Measurements from ENCODE around the gene ISG20L2.
"Not testable (repeated sequence)": the region's sequence is repeated elsewhere in the genome, so short reads cannot be mapped to it uniquely, and the experiment has no call there.

ISG20L2 gene, protein sequence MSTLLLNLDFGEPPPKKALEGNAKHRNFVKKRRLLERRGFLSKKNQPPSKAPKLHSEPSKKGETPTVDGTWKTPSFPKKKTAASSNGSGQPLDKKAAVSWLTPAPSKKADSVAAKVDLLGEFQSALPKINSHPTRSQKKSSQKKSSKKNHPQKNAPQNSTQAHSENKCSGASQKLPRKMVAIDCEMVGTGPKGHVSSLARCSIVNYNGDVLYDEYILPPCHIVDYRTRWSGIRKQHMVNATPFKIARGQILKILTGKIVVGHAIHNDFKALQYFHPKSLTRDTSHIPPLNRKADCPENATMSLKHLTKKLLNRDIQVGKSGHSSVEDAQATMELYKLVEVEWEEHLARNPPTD

DNA sequence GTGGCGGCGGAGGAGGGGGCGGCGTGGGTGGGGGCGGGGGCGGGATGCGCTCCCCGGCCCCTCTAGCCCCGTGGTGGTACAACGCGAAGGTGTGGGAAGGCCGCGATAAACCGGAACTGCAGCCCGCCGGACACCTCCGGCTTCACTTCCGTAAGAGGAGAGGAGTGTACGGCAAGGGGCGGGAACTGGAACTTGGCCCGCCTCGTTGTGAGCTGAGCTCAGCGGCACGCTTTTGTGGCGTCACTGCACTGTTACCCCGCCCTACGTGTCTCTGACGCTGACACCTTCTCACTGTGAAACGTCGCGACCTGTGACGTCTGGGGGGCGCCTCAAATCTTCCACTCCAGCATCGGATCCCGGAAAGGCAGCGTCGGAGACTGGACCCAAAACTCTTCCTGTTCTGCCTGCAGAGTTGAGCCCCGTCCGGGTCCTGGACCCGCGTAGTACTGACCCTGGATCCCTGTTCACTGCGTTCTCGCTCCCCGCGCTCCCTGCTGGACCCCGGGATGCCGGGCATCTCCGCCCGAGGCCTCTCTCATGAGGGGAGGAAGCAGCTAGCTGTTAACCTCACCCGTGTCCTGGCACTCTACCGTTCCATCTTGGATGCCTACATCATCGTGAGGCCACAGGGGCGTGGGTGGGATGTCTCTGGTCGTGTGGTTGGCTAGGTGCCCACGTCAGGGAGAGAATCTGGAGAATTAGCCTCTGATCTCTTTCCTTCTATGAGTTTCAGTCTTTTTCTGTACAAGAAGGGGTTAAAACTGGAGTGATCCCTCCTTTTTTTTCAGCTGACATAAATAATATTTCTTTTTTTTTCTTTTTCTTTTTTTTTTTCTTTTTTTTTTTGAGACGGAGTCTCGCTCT, at the start of gene ISG20L2:
ISG20L2 (minus strand) TSS at position 168 of the 864 bp plus-strand sequence. CDS start 1,114 bp downstream, outside the sequence.
- Mint-ChIP-seq H3K27ac (no peak within 1 kb of the TSS), H3K36me3 (peaks cover 20% of the 10 kb centered on the region), H3K4me3 (no peak within 1 kb of the TSS), H3K9me3 (no peaks in the 10 kb centered on the region), H3K27me3 (no peaks in the 10 kb centered on the region), H3K4me1 (peaks cover 33% of the 10 kb centered on the region)
- peak; percentile 98 for ATAC-seq

DNA sequence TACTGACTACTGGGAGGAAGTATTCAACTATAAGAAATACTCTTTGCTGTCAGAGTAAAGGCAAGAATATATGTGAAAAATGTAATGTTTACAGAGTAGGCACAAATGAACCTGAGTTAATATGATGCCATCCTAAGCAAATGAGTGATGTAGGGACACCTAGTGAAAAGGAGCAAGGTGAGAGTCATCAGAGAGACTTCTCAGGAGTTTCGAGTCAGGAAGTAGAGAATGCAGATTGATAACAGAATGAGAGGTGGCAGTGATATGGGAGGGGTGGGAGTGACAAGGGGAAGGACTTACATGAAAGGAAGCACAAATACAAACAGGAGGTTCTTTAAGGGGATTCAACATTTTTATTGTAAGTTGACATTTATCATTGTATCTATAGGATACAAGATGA, 49.0 kb upstream of the ISG20L2 start:
- Mint-ChIP-seq H3K4me3 (no peak overlapping the region), H3K27ac (no peak overlapping the region), H3K36me3 (peaks cover 41% of the 10 kb centered on the region)

DNA sequence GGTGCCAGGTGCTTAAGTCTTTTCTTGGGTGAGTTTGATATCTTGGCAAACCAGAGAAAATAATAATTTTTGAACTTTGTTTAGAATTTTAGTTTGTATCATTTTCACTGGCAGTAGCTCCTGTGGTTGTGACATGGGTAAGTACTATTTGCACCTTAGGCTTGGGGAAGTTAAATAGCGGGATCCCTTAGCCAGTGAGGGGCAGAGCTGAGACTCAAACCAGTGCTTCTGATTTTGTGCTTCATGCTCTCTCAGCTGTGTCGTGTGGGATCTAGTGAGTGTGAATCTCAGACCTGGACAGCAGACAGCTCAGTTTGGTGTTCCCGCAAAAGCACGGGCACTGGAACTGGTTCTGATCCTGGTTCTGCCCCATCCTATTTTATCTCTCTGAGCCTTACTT, 48.4 kb upstream of the ISG20L2 start:
- no peak overlapping the region for H3K27ac Mint-ChIP-seq
- peaks cover 36% of the 10 kb centered on the region for H3K36me3 Mint-ChIP-seq
- no peaks in the 10 kb centered on the region for H3K27me3 Mint-ChIP-seq
- H3K4me1 Mint-ChIP-seq: peaks cover 59% of the 10 kb centered on the region
- no peaks in the 10 kb centered on the region for H3K9me3 Mint-ChIP-seq
- no peak for ATAC-seq
- no peak overlapping the region for H3K4me3 Mint-ChIP-seq

More for the DNA sequence above, 49.0 kb upstream of the ISG20L2 start:
- no peaks in the 10 kb centered on the region for H3K9me3 Mint-ChIP-seq
- no peaks in the 10 kb centered on the region for H3K27me3 Mint-ChIP-seq
- ATAC-seq: no peak
- H3K4me1 Mint-ChIP-seq: peaks cover 58% of the 10 kb centered on the region

DNA sequence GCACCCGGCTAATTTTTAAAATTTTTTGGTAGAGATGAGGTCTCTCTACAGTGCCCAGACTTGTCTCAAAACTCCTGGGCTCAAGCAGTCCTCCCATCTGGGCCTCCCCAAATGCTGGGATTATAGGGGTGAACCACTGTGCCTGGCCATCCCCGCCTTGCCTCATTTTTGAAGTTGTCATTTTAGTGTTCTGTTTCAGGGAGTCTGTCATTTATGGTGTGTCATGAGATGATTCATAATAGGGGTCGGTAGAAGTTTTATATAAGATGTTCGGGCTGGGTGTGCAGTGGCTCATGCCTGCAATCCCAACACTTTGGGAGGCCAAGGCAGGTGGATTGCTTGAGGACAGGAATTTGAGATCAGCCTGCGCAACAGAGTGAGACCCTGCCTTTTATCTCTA, 47.2 kb upstream of the ISG20L2 start:
- H3K4me1 Mint-ChIP-seq: peaks cover 56% of the 10 kb centered on the region
- no peak overlapping the region for H3K4me3 Mint-ChIP-seq
- H3K27ac Mint-ChIP-seq: no peak overlapping the region
- peaks cover 32% of the 10 kb centered on the region for H3K36me3 Mint-ChIP-seq
- H3K27me3 Mint-ChIP-seq: no peaks in the 10 kb centered on the region
- H3K9me3 Mint-ChIP-seq: no peaks in the 10 kb centered on the region
- no peak for ATAC-seq

DNA sequence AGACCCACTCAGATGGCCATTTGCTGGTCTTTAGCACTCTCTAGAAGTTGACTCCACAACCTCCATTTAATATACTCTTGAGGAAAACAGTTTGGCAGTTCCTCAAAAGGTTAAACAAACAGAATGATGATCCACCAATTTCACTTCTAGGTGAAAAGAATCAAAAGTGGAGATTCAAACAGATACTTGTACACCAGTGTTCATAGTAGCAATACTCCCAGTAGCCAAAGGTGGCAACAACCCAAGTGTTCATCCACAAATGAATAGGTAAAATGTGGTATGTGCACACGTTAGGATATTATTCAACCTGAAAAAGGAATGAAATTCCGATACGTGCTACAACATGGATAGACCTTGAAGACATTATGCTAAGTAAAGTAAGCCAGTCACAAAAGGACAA, 45.0 kb upstream of the ISG20L2 start:
- peaks cover 36% of the 10 kb centered on the region for H3K36me3 Mint-ChIP-seq
- no peak for ATAC-seq
- H3K4me3 Mint-ChIP-seq: no peak overlapping the region
- H3K4me1 Mint-ChIP-seq: peaks cover 74% of the 10 kb centered on the region
- H3K27ac Mint-ChIP-seq: no peak overlapping the region
- H3K9me3 Mint-ChIP-seq: no peaks in the 10 kb centered on the region
- H3K27me3 Mint-ChIP-seq: no peaks in the 10 kb centered on the region

DNA sequence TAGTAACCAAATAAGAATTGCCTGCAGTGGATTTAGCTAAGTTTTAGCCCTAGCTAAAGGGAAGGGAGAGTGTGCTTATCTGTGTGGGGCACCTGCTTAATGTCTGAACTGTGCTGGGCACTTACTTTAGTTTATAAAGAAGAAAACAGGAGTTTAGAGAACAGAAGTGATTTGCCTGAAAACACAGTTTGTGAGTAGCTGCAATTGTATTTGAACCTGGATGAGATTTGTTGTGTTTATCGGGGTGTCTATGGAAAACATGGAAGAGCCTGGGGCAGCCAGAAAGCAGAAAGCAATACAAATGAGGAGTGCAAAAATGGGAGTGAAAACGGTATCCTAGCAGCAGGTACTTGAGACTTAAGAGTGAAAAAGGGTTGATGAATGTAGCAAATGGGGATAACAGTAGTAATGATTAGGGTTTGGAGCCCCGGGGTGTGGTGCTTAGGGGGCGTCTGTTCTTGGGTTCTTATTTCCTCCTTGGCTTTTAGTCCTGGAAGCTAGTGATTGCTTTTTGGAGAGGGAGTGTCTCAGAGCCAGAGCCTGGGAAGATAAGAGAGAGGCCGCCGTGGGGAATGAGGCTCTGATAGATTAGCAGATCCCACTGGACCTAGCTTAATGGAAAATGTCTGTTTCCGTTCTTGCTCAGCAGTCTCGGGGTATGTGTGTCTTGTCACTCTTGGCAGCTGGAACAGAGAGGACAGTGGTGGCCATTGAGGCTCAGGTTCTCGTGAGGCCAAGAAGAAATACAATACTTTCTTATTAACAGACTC, 44.3 kb upstream of the ISG20L2 start:
- Mint-ChIP-seq H3K4me1 (peaks cover 75% of the 10 kb centered on the region), H3K27me3 (no peaks in the 10 kb centered on the region), H3K9me3 (no peaks in the 10 kb centered on the region), H3K36me3 (peaks cover 32% of the 10 kb centered on the region), H3K27ac (no peak overlapping the region), H3K4me3 (no peak overlapping the region)
- no peak for ATAC-seq

DNA sequence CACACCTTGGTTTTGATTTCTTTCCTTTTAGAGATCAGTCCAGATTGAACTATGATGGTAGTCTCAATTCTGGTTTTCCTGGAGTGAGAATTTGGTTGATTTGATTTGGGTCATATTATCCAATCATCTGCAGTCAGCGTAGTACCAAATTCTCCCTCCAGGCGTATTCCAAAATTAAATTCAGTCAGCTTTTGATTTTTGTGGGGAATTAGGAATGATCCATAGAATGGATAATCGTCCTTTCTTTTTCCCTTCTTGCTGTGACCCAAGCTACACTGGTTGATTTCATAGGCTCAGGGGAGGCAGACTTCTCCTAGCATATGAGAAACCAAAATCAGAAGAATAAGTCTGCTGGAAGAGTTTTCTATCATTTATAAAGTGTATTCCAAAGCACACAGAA, 43.7 kb upstream of the ISG20L2 start:
- H3K4me3 Mint-ChIP-seq: no peak overlapping the region

DNA sequence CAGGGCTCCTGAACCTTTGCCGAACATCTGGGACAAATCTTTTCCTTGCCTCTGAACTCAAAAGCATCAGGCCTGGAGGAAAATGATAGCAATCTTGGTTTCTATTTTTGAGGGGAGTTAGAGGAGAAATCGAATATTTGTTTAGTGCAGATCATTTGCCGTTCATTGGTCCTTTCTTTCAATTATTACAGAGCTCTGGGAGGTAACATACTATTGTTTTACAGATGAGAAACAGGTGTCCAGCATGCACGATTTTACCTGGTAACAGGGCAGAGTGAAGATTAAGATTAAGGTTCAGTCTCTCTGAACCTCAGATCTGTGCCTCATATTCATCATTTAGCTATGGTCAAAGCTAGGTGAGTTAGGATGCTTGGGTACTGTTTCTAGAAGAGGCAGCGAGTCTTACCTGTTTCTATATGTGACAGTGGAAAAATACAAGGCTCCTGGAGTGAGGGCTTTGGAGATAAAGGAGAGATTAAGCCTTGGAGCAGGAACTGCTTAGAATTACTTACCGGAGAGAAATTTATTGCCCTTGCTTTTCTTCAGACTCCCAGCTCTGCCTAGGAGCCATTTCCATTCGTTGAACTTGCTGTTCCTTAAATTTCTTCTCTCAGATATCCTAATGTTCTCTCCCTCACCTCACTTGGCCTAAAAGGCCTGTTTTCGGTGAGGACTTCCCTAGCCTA, 40.2 kb upstream of the ISG20L2 start:
- Mint-ChIP-seq H3K4me1 (peaks cover 58% of the 10 kb centered on the region), H3K27me3 (no peaks in the 10 kb centered on the region), H3K4me3 (no peak overlapping the region), H3K36me3 (peaks cover 24% of the 10 kb centered on the region), H3K27ac (no peak overlapping the region), H3K9me3 (no peaks in the 10 kb centered on the region)
- no peak for ATAC-seq

More for the DNA sequence above, 43.7 kb upstream of the ISG20L2 start:
- Mint-ChIP-seq H3K36me3 (peaks cover 32% of the 10 kb centered on the region), H3K27me3 (no peaks in the 10 kb centered on the region), H3K27ac (no peak overlapping the region), H3K4me1 (peaks cover 68% of the 10 kb centered on the region), H3K9me3 (no peaks in the 10 kb centered on the region)
- ATAC-seq: no peak

DNA sequence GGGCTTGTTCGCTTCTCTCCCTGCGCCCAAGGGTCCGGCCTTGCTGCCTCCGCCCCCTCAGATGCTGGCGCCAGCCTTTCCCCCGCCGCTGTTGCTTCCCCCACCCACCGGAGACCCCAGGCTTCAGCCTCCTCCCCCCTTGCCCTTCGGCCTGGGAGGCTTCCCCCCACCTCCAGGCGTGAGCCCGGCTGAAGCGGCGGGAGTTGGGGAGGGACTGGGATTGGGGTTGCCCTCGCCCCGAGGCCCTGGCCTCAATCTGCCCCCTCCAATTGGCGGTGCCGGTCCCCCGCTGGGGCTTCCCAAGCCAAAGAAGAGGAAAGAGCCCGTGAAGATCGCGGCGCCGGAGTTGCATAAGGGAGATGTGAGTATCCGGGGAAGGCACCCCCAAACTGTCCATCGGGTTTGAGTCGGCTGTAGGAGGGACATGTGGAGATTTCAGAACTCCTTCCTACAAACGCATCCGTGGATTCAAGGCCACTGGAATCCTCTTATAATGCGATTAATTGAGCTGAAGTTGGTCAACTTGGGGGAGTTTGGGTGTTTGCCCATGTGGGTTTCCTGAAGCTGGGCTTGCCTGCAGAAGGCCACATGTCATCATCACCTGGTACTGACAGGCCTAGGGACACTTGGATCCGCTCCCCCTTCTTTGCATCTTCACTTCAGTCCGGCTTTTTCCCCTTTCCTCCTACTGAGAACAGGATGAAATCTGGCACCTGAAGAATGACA, 39.5 kb upstream of the ISG20L2 start:
- ATAC-seq: peak; percentile 4
- peaks cover 51% of the 10 kb centered on the region for H3K4me1 Mint-ChIP-seq
- no peaks in the 10 kb centered on the region for H3K9me3 Mint-ChIP-seq
- no peak overlapping the region for H3K27ac Mint-ChIP-seq
- no peaks in the 10 kb centered on the region for H3K27me3 Mint-ChIP-seq
- H3K4me3 Mint-ChIP-seq: no peak overlapping the region
- H3K36me3 Mint-ChIP-seq: peaks cover 18% of the 10 kb centered on the region

DNA sequence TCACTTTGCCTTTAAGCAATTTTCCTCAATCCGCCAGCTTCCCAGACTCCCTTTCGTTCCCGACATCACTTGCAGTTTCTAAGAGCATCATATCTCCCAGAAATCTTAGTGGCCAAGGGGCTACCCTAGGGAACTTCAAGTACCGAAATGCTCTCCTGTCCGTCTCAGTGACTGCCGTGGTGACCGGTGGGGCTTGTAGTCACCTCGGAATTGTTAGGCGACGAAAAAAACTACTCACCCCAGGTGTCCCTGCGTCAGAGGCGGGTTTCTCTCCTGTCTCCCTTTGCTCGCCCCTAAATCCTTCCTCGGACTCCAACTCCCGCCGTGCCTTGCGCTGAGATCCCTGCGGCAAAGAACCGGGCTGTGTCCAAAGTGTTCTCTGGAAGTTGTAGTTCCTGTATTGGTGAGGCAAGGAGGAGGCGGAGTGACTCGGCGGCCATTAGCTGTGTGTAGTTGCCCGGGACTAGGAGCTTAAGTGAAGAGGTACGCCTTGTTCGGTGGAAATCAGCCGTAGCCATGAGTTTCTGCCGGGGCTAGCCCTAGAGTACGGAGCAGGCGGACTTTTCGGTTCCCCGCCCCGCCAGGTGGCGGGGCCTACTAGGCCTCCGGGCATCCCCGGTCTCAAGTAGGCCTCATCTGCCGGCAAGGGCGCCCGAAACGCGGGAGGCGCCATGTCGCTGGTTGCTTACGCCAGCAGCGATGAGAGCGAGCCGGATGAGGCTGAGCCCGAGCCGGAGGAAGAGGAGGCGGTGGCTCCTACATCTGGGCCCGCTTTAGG, 38.7 kb upstream of the ISG20L2 start, which contains the start of gene PRCC:
PRCC (plus strand) TSS at position 435 of the 778 bp plus-strand sequence; CDS start at position 672, 237 bp downstream.
- peaks cover 13% of the 10 kb centered on the region for H3K36me3 Mint-ChIP-seq
- ATAC-seq: peak; percentile 98

DNA sequence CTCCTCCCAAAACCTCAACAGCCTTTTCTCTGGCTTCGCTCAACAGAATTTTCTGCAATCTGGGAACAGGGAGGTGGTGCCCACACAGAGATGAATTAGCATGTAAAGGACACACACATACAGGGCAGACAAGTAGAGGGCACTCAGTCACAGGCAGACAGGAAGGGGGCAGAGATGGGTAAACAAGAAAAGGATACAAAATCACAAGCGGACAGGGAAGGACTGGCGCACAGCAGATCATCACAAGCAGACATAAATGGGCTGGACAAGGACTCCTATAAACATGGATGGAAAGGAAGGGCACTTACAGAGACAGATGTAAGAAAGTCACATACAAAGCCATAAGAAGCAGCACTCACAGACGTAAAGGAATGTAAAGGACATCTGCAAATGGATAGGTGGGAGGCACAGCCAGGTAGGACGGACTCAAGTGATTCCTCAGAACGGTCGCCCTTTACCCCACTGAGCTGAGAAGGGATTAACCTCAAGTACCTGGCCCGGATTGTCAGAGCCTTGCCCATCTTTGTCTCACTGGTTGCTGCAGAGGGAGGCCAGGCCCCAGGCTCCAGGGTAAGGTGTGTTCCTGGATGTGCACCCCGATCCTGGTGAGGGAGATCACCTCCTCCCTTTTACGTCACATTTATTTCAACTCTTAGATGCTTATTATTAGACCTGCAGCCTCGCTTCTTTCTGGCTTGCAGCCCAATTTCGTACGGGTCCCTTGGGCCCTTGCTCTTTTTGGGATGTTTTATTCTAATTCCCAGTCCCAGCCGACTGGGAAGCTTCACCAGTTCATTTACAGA, 37.9 kb upstream of the ISG20L2 start:
- peak; percentile 2 for ATAC-seq
- Mint-ChIP-seq H3K9me3 (no peaks in the 10 kb centered on the region), H3K4me3 (no peak overlapping the region), H3K36me3 (peaks cover 12% of the 10 kb centered on the region), H3K27ac (no peak overlapping the region), H3K4me1 (peaks cover 41% of the 10 kb centered on the region), H3K27me3 (no peaks in the 10 kb centered on the region)

More for the DNA sequence above, 38.7 kb upstream of the ISG20L2 start, which contains the start of gene PRCC:
- Mint-ChIP-seq H3K27me3 (no peaks in the 10 kb centered on the region), H3K4me1 (peaks cover 43% of the 10 kb centered on the region), H3K4me3 (no peak within 1 kb of the TSS), H3K9me3 (no peaks in the 10 kb centered on the region), H3K27ac (no peak within 1 kb of the TSS)

DNA sequence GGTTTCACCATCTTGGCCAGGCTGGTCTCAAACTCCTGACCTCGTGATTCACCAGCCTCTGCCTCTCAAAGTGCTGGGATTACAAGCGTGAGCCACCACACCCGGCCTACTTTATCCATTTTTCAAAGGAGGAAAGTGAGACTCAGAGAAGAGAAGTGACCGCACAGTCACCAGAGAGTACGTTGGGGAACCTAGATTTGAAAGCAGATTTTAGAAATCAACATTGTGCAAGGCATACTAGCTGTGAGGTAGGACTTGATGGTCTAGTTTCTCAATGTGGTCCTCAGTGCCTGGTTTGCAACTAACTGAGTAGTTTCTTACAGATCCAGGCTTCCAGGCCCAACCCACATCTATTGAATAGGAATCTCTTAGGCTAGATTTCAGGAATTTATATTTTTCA, 37.1 kb upstream of the ISG20L2 start:
- Mint-ChIP-seq H3K27me3 (no peaks in the 10 kb centered on the region), H3K4me3 (no peak overlapping the region), H3K9me3 (no peaks in the 10 kb centered on the region), H3K4me1 (peaks cover 33% of the 10 kb centered on the region), H3K36me3 (peaks cover 3% of the 10 kb centered on the region), H3K27ac (no peak overlapping the region)
- no peak for ATAC-seq

DNA sequence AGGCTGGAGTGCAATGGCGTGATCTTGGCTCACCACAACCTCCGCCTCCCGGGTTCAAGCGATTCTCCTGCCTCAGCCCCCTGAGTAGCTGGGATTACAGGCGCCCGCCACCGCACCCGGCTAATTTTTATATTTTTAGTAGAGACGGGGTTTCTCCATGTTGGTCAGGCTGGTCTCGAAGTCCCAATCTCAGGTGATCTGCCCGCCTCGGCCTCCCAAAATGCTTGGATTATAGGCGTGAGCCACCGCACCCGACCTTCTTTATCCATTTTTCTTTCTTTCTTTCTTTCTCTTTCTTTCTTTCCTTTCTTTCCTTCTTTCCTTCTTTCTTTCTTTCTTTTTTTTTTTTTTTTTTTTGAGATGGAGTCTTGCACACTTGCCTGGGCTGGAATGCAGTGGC, 36.6 kb upstream of the ISG20L2 start:
- peaks cover 31% of the 10 kb centered on the region for H3K4me1 Mint-ChIP-seq
- not testable (repeated sequence) for H3K9me3 Mint-ChIP-seq, H3K27ac Mint-ChIP-seq, ATAC-seq, H3K36me3 Mint-ChIP-seq, H3K4me3 Mint-ChIP-seq, H3K27me3 Mint-ChIP-seq

All from stimulated activated memory B cell treated with anti-CD40 and anti-IgM and Interleukin-4, amounts not matched to agents 10 μg/mL and 1 μg/mL and 100 μg/mL, for 72 hours (primary cell).